ENCODE measurements around the gene REEP1. TPM values are rescaled to one million over a fixed set of nuclear protein-coding genes. Genes with fewer than 3 reads are reported as not detected.

The REEP1 gene
- total RNA-seq, 1 experiment from 2014 or later, result 0.23 TPM

- CTCF ChIA-PET, result no interaction called here
- Histone ChIP-seq H3K4me3 (ENCODE audit: low read depth in 2 of 2, low read length in 2 of 2) (no peak overlapping the region), H3K27ac (ENCODE audit: low read length) (no peak overlapping the region), H3K36me3 (ENCODE audit: control insufficient read depth, insufficient read depth, low read length) (peaks cover 16% of the 10 kb centered on the region), H3K9me3 (ENCODE audit: control insufficient read depth, insufficient read depth, low read depth, low read length) (no peaks in the 10 kb centered on the region), H3K27me3 (ENCODE audit: control insufficient read depth, insufficient read depth, low read length) (no peaks in the 10 kb centered on the region), H3K4me1 (ENCODE audit: control insufficient read depth, insufficient read depth, low read length) (peaks cover 6% of the 10 kb centered on the region; the same call in 1 of the 2 replicates)
- no peak for ATAC-seq
- TF ChIP-seq TCF7L2 (IDR thresholded peaks at IDR 0.05; ENCODE audit: low read depth, low read length), result no peak
- TF ChIP-seq SIN3A (IDR thresholded peaks at IDR 0.05; ENCODE audit: borderline replicate concordance, insufficient read depth, low read depth, low read length), result no peak
- TF ChIP-seq POLR2AphosphoS5 (IDR thresholded peaks at IDR 0.05; ENCODE audit: low read depth, low read length), result no peak
- TF ChIP-seq CTCF (IDR thresholded peaks at IDR 0.05), result no peak
- no peak for TF ChIP-seq REST (IDR thresholded peaks at IDR 0.05; ENCODE audit: insufficient read depth in 1 of 2, low read depth in 2 of 2, low read length in 1 of 2)
- no peak for DNase-seq (ENCODE audit: low read depth, low spot score)
- POLR2A ChIA-PET, result no interaction called here
- in situ Hi-C loops (cut with HindIII; ENCODE audit: low pct_unique_long_range_greater_than_20kb, low sequenced_read_pairs) (no loop called here), intact Hi-C loops (cut with micrococcal nuclease; ENCODE audit: unreplicated experiment) (no loop called here)
- no TSS peak for BruUV-seq (replicated peaks)
Observed at GRCh38 chr2:86204458-86204857, 133.0 kb downstream of the REEP1 start.

- H3K36me3 ChIP-seq (ENCODE audit: control insufficient read depth, insufficient read depth, low read length), result peaks cover 10% of the 10 kb centered on the region
- POLR2A ChIA-PET, result no interaction called here
- no TSS peak for BruUV-seq (replicated peaks)
- in situ Hi-C loops (cut with HindIII; ENCODE audit: low pct_unique_long_range_greater_than_20kb, low sequenced_read_pairs), result no loop called here
- H3K9me3 ChIP-seq (ENCODE audit: control insufficient read depth, insufficient read depth, low read depth, low read length), result no peaks in the 10 kb centered on the region
- TF ChIP-seq SIN3A (IDR thresholded peaks at IDR 0.05; ENCODE audit: borderline replicate concordance, insufficient read depth, low read depth, low read length) (no peak), REST (IDR thresholded peaks at IDR 0.05; ENCODE audit: insufficient read depth in 1 of 2, low read depth in 2 of 2, low read length in 1 of 2) (no peak), CTCF (IDR thresholded peaks at IDR 0.05) (no peak), POLR2AphosphoS5 (IDR thresholded peaks at IDR 0.05; ENCODE audit: low read depth, low read length) (no peak), TCF7L2 (IDR thresholded peaks at IDR 0.05; ENCODE audit: low read depth, low read length) (no peak)
- CTCF ChIA-PET, result no interaction called here
- no peak for DNase-seq (ENCODE audit: low read depth, low spot score)
- H3K4me3 ChIP-seq (ENCODE audit: low read depth in 2 of 2, low read length in 2 of 2), result no peak overlapping the region
- intact Hi-C loops (cut with micrococcal nuclease; ENCODE audit: unreplicated experiment), result no loop called here
- ATAC-seq, result no peak
- H3K4me1 ChIP-seq (ENCODE audit: control insufficient read depth, insufficient read depth, low read length), result peaks cover 6% of the 10 kb centered on the region; the same call in 1 of the 2 replicates
- H3K27ac ChIP-seq (ENCODE audit: low read length), result no peak overlapping the region
- H3K27me3 ChIP-seq (ENCODE audit: control insufficient read depth, insufficient read depth, low read length), result no peaks in the 10 kb centered on the region
Observed at GRCh38 chr2:86203614-86204013, 133.8 kb downstream of the REEP1 start.

All from Panc1 (cell line).